GM21526 (cell line): ENCODE results near the gene ULBP1.
"Not testable (repeated sequence)": the region's sequence is repeated elsewhere in the genome, so short reads cannot be mapped to it uniquely, and the experiment has no call there.

Experiments used
- ATAC-seq: cut with Tn5 transposase; IDR thresholded peaks from one replicate; pipeline ENCODE4 v1.9.1; 2021; ENCODE audit warnings: moderate library complexity; ENCODE audit not compliant: unreplicated experiment, low FRiP score

ULBP1 gene

GRCh38 chr6:149951096-149951495, 12.6 kb upstream of the ULBP1 start:
- ATAC-seq: no peak

- no peak for ATAC-seq
Measured at GRCh38 chr6:149951626-149952025, 12.1 kb upstream of the ULBP1 start.

GRCh38 chr6:149953390-149953789, 10.4 kb upstream of the ULBP1 start:
- not testable (repeated sequence) for ATAC-seq

- ATAC-seq: not testable (repeated sequence)
Measured at GRCh38 chr6:149953934-149954327, 9.8 kb upstream of the ULBP1 start.

GRCh38 chr6:149954328-149954983, 9.3 kb upstream of the ULBP1 start:
- ATAC-seq: not testable (repeated sequence)

- ATAC-seq: not testable (repeated sequence)
Measured at GRCh38 chr6:149954984-149955653, 8.6 kb upstream of the ULBP1 start.

- ATAC-seq: not testable (repeated sequence)
Measured at GRCh38 chr6:149955654-149956317, 8.0 kb upstream of the ULBP1 start.

GRCh38 chr6:149958124-149958523, 5.6 kb upstream of the ULBP1 start:
- not testable (repeated sequence) for ATAC-seq

- not testable (repeated sequence) for ATAC-seq
Measured at GRCh38 chr6:149959806-149960205, 3.9 kb upstream of the ULBP1 start.

GRCh38 chr6:149960488-149960887, 3.3 kb upstream of the ULBP1 start:
- ATAC-seq: no peak

- ATAC-seq: no peak
Measured at GRCh38 chr6:149961728-149962425, 1.9 kb upstream of the ULBP1 start.

- no peak for ATAC-seq
Measured at GRCh38 chr6:149962461-149963211, 1.1 kb upstream of the ULBP1 start.

GRCh38 chr6:149963212-149963461, 606 bp upstream of the ULBP1 start:
- ATAC-seq: no peak

GRCh38 chr6:149964308-149965193, 808 bp downstream of the ULBP1 start:
- ATAC-seq: no peak

- ATAC-seq: no peak
Measured at GRCh38 chr6:149965194-149966020, 1.7 kb downstream of the ULBP1 start.

- not testable (repeated sequence) for ATAC-seq
Measured at GRCh38 chr6:149966319-149966718, 2.6 kb downstream of the ULBP1 start.

- no peak for ATAC-seq
Measured at GRCh38 chr6:149967591-149967990, 3.8 kb downstream of the ULBP1 start.

- not testable (repeated sequence) for ATAC-seq
Measured at GRCh38 chr6:149967999-149968398, 4.3 kb downstream of the ULBP1 start.

GRCh38 chr6:149968909-149969308, 5.2 kb downstream of the ULBP1 start:
- not testable (repeated sequence) for ATAC-seq
